Gastroesophageal sphincter (tissue), 4 donors: Measurements from ENCODE around the gene MACROH2A1. TPM values are rescaled to one million over a fixed set of nuclear protein-coding genes. Genes with fewer than 3 reads are reported as not detected.

ENCODE experiments used
- ATAC-seq: fragments of 150-250 bp; one replicate; pipeline ENCODE4 v1.9.1; 2016; ENCODE audit warnings: mild to moderate bottlenecking, moderate library complexity
- H3K27ac ChIP-seq, 4 donors: fragments of 200-600 bp; sonication (generic) in 3 of 4; 1 replicate in 3 of 4; 2 replicates in 1 of 4; pipeline ENCODE4 v1.5.1; 2016 to 2019
- H3K27me3 ChIP-seq: fragments of 200-600 bp; sonication (generic); one replicate; pipeline ENCODE4 v1.5.1; 2019
- H3K36me3 ChIP-seq, 2 donors: fragments of 200-600 bp; sonication (generic); one replicate each; pipeline ENCODE4 v1.5.1; 2019; ENCODE audit warnings: control low read depth in 1 of 2
- H3K4me1 ChIP-seq, 3 donors: fragments of 200-600 bp; sonication (generic); 1 replicate in 2 of 3; 2 replicates in 1 of 3; pipeline ENCODE4 v1.5.1; 2016 to 2019; ENCODE audit warnings: control low read depth in 2 of 3
- H3K4me3 ChIP-seq, 2 donors: fragments of 200-600 bp; sonication (generic); one replicate each; pipeline ENCODE4 v1.5.1; 2019; ENCODE audit warnings: mild to moderate bottlenecking in 1 of 2, moderate library complexity in 1 of 2
- H3K9me3 ChIP-seq, 3 donors: fragments of 200-600 bp; sonication (generic); one replicate each; pipeline ENCODE4 v1.5.1; 2017 to 2019; ENCODE audit warnings: control low read depth in 2 of 3
- CTCF ChIP-seq, 4 experiments: fragments of 200-600 bp in 2 of 4; fragments of 450-650 bp in 2 of 4; sonication (generic) in 1 of 4; IDR thresholded peaks; one replicate each; pipeline ENCODE4 v1.5.1; 2017 to 2019; ENCODE audit warnings: antibody characterized with exemption in 4 of 4, mild to moderate bottlenecking in 2 of 4, moderate library complexity in 2 of 4
- EP300 ChIP-seq: sonication (generic); formaldehyde crosslinking; IDR thresholded peaks from one replicate; pipeline ENCODE4 v1.6.1; 2017; ENCODE audit warnings: antibody characterized with exemption, mild to moderate bottlenecking
- POLR2A ChIP-seq, 2 donors: fragments of 450-650 bp; IDR thresholded peaks; one replicate each; pipeline ENCODE4 v1.6.1; 2017; ENCODE audit warnings: antibody characterized with exemption in 2 of 2, mild to moderate bottlenecking in 2 of 2, moderate library complexity in 1 of 2
- POLR2AphosphoS5 ChIP-seq: sonication (generic); formaldehyde crosslinking; IDR thresholded peaks from one replicate; pipeline ENCODE4 v1.6.1; 2017; ENCODE audit warnings: antibody characterized with exemption
- WGBS, 2 donors: methylation state at CpG; one replicate each; pipeline ENCODE4 v1.1.5; 2018; ENCODE audit warnings: low coverage in 1 of 2; 5-methylcytosine and 5-hydroxymethylcytosine counted together
- total RNA-seq, 4 donors: library from RNA; depleted of rRNA; stranded (reverse); fragments of >200 nt; gene quantifications; one replicate each; pipeline ENCODE4 v1.1.0, GENCODE V29; 2016

The MACROH2A1 gene
- total RNA-seq, 4 donors from 2014 or later = 163 to 180 (median 177) TPM

GRCh38 chr5:135313946-135314345, 85.1 kb downstream of the MACROH2A1 start:
- TF ChIP-seq POLR2AphosphoS5 = no peak
- no peak for TF ChIP-seq CTCF (IDR thresholded peaks at IDR 0.05)
- TF ChIP-seq EP300 = no peak
- no peak for TF ChIP-seq POLR2A (IDR thresholded peaks at IDR 0.05)
- no peaks in the 10 kb centered on the region for H3K36me3 ChIP-seq
- H3K27ac ChIP-seq = no peak overlapping the region
- no peaks in the 10 kb centered on the region for H3K27me3 ChIP-seq
- no peak for ATAC-seq
- WGBS, 2 donors = no CpG with 5 or more reads among the region's 2 CpGs
- H3K4me3 ChIP-seq = no peak overlapping the region
- H3K9me3 ChIP-seq = no peaks in the 10 kb centered on the region
- H3K4me1 ChIP-seq = peaks cover 0 to 9% (median 0%) of the 10 kb centered on the region in 3 donors

DNA sequence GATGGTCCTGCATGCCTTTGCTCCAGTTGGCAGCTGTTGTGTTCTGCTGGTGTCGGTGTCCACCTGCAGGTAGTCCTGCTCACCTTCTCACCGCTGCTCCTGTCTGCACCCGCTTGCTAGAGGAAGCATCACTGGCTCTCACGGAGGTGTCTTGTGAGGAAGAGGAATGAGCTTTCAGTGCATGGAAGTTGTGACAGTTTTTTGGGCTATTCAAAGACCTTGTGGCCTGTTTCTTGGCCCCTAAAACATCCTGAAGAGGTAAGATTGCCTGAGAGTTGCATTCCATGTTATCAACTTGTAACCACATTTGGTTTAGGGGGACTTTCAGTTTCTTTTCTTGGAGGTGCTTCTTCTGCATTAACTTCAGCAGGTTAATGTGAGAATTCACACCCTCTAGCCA, 85.6 kb downstream of the MACROH2A1 start:
- H3K27me3 ChIP-seq = no peaks in the 10 kb centered on the region
- no peak overlapping the region for H3K4me3 ChIP-seq
- peaks cover 0 to 9% (median 0%) of the 10 kb centered on the region in 3 donors for H3K4me1 ChIP-seq
- WGBS, 2 donors = 80 to 85% methylated on average over 1 to 4 of the region's 4 CpGs
- TF ChIP-seq POLR2AphosphoS5 (no peak), POLR2A (IDR thresholded peaks at IDR 0.05) (no peak), EP300 (no peak), CTCF (IDR thresholded peaks at IDR 0.05) (no peak)
- no peak for ATAC-seq
- H3K9me3 ChIP-seq = no peaks in the 10 kb centered on the region
- H3K27ac ChIP-seq = no peak overlapping the region
- H3K36me3 ChIP-seq = no peaks in the 10 kb centered on the region

DNA sequence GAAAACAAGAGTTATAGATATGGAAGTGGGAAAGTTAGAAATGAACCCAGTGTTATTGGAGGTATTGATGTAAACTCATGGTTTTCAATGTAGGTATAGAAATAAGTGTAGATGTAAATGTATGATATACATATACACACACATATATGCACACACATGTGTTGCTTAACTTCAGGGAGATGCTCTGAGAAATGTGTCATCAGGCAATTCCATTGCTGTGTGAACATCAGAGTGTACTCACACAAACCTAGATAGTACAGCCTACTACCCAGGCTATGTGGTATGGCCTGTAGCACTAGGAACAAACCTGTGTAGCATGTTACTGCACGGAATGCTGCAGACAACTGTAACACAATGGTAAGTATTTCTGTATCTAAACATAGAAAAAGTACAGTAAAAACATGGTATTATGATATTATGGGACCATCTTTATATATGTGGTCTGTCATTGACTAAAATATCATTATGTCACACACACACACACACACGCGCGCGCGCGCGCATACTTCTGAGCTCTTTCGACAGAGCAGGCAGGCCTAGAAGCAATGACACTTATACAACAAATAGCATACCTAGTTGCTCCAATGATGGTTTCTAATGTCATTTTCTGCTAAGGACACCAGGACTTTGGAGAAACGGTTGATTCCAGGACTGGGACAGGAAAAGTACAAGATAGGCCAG, 86.6 kb downstream of the MACROH2A1 start:
- no peaks in the 10 kb centered on the region for H3K36me3 ChIP-seq
- no peak for ATAC-seq
- 97% methylated on average over 9 to 10 of the region's 10 CpGs for WGBS, 2 donors
- H3K27ac ChIP-seq = no peak overlapping the region
- H3K4me3 ChIP-seq = no peak overlapping the region
- no peaks in the 10 kb centered on the region for H3K9me3 ChIP-seq
- peaks cover 0 to 9% (median 0%) of the 10 kb centered on the region in 3 donors for H3K4me1 ChIP-seq
- TF ChIP-seq EP300 (no peak), POLR2A (IDR thresholded peaks at IDR 0.05) (no peak), POLR2AphosphoS5 (no peak), CTCF (IDR thresholded peaks at IDR 0.05) (no peak)
- H3K27me3 ChIP-seq = no peaks in the 10 kb centered on the region

GRCh38 chr5:135310328-135310989, 88.6 kb downstream of the MACROH2A1 start:
- Histone ChIP-seq H3K4me1 (peaks cover 0 to 9% (median 0%) of the 10 kb centered on the region in 3 donors), H3K9me3 (no peaks in the 10 kb centered on the region), H3K4me3 (no peak overlapping the region), H3K36me3 (no peaks in the 10 kb centered on the region), H3K27me3 (no peaks in the 10 kb centered on the region), H3K27ac (no peak overlapping the region)
- no peak for TF ChIP-seq CTCF (IDR thresholded peaks at IDR 0.05)
- no peak for TF ChIP-seq POLR2A (IDR thresholded peaks at IDR 0.05)
- TF ChIP-seq EP300 = no peak
- TF ChIP-seq POLR2AphosphoS5 = no peak
- 38 to 40% methylated on average over 2 to 5 of the region's 5 CpGs for WGBS, 2 donors
- no peak for ATAC-seq
